Right atrium auricular region (tissue), 2 donors: ENCODE measurements around the gene FMNL2. TPM values are rescaled to one million over a fixed set of nuclear protein-coding genes. Genes with fewer than 3 reads are reported as not detected.

Experiments
- DNase-seq: peaks from one replicate; pipeline ENCODE4 v3.0.0-alpha.2; 2019; ENCODE audit warnings: low spot score
- H3K27ac ChIP-seq, 2 donors: fragments of 200-600 bp; sonication (generic); 1 replicate in 1 of 2; 2 replicates in 1 of 2; pipeline ENCODE4 v1.5.1; 2016 to 2019
- H3K27me3 ChIP-seq, 2 donors: fragments of 200-600 bp; sonication (generic); one replicate each; pipeline versions ENCODE4 v1.5.1 to v1.6.0; 2017 to 2019
- H3K36me3 ChIP-seq: fragments of 200-600 bp; sonication (generic); one replicate; pipeline ENCODE4 v1.5.1; 2016
- H3K4me1 ChIP-seq, 2 donors: fragments of 200-600 bp; sonication (generic); one replicate each; pipeline versions ENCODE4 v1.5.1 to v1.6.0; 2017 to 2019
- H3K4me3 ChIP-seq, 2 donors: fragments of 200-600 bp; sonication (generic); 1 replicate in 1 of 2; 2 replicates in 1 of 2; pipeline ENCODE4 v1.5.1; 2017 to 2019; ENCODE audit warnings: mild to moderate bottlenecking in 1 of 2, moderate library complexity in 1 of 2
- H3K9me3 ChIP-seq, 2 donors: fragments of 200-600 bp; sonication (generic); one replicate each; pipeline ENCODE4 v1.5.1; 2019
- total RNA-seq, 2 donors: library from RNA; depleted of rRNA; stranded (reverse); fragments of >200 nt; gene quantifications; one replicate each; pipeline ENCODE4 v1.1.0, GENCODE V29; 2016
- TF ChIP-seq, protein P1 (sequence below), 2 donors: fragments of 200-600 bp; sonication (generic); IDR thresholded peaks; one replicate each; pipeline ENCODE4 v1.5.1; 2019; ENCODE audit warnings: antibody characterized with exemption in 2 of 2

FMNL2 gene
- total RNA-seq, 2 donors from 2014 or later, result 6.0 to 11.5 TPM

- no peaks in the 10 kb centered on the region for H3K27me3 ChIP-seq
- H3K9me3 ChIP-seq, result no peaks in the 10 kb centered on the region
- no peaks in the 10 kb centered on the region for H3K4me1 ChIP-seq
- no peak overlapping the region for H3K27ac ChIP-seq
- no peak for DNase-seq
- H3K4me3 ChIP-seq, result no peak overlapping the region
- TF ChIP-seq, protein P1, sequence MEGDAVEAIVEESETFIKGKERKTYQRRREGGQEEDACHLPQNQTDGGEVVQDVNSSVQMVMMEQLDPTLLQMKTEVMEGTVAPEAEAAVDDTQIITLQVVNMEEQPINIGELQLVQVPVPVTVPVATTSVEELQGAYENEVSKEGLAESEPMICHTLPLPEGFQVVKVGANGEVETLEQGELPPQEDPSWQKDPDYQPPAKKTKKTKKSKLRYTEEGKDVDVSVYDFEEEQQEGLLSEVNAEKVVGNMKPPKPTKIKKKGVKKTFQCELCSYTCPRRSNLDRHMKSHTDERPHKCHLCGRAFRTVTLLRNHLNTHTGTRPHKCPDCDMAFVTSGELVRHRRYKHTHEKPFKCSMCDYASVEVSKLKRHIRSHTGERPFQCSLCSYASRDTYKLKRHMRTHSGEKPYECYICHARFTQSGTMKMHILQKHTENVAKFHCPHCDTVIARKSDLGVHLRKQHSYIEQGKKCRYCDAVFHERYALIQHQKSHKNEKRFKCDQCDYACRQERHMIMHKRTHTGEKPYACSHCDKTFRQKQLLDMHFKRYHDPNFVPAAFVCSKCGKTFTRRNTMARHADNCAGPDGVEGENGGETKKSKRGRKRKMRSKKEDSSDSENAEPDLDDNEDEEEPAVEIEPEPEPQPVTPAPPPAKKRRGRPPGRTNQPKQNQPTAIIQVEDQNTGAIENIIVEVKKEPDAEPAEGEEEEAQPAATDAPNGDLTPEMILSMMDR (IDR thresholded peaks at IDR 0.05), result no peak
- no peaks in the 10 kb centered on the region for H3K36me3 ChIP-seq
Observed at GRCh38 chr2:152458441-152458940, 123.5 kb downstream of the FMNL2 start.

DNA sequence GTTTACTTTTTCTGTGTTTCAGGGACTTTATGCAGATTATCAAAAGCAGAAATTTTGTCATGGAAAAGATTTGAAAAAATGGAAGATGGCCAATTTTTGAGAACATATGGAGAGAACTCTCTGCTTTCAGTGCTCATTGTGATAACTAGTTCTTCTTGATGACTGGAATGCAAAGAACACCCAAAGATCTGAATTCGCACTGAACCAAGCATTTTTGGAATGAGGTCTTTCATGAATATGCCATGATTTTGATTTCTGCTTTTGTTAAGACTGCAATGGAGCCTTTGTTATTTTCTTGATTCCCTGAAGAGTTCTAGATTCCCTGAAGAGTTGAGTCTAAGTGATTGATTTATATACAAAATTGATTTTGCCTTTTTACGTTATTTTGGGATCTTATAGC, 124.1 kb downstream of the FMNL2 start:
- H3K9me3 ChIP-seq, result no peaks in the 10 kb centered on the region
- H3K4me3 ChIP-seq, result no peak overlapping the region
- H3K27ac ChIP-seq, result no peak overlapping the region
- no peaks in the 10 kb centered on the region for H3K36me3 ChIP-seq
- DNase-seq, result no peak
- H3K27me3 ChIP-seq, result no peaks in the 10 kb centered on the region
- TF ChIP-seq, protein P1 (IDR thresholded peaks at IDR 0.05), result no peak
- no peaks in the 10 kb centered on the region for H3K4me1 ChIP-seq

GRCh38 chr2:152460567-152460966, 125.6 kb downstream of the FMNL2 start:
- Histone ChIP-seq H3K9me3 (no peaks in the 10 kb centered on the region), H3K27ac (no peak overlapping the region), H3K4me3 (no peak overlapping the region), H3K27me3 (no peaks in the 10 kb centered on the region), H3K36me3 (no peaks in the 10 kb centered on the region), H3K4me1 (peaks cover 0 to 14% of the 10 kb centered on the region in 2 donors)
- DNase-seq, result no peak
- TF ChIP-seq, protein P1 (IDR thresholded peaks at IDR 0.05), result no peak

- H3K27ac ChIP-seq, result no peak overlapping the region
- H3K4me1 ChIP-seq, result peaks cover 0 to 21% of the 10 kb centered on the region in 2 donors
- H3K4me3 ChIP-seq, result no peak overlapping the region
- DNase-seq, result no peak
- H3K9me3 ChIP-seq, result no peaks in the 10 kb centered on the region
- H3K27me3 ChIP-seq, result no peaks in the 10 kb centered on the region
- no peaks in the 10 kb centered on the region for H3K36me3 ChIP-seq
- TF ChIP-seq, protein P1 (IDR thresholded peaks at IDR 0.05), result no peak
Observed at GRCh38 chr2:152462120-152462519, 127.1 kb downstream of the FMNL2 start.

- H3K27ac ChIP-seq, result no peak overlapping the region
- H3K27me3 ChIP-seq, result no peaks in the 10 kb centered on the region
- no peaks in the 10 kb centered on the region for H3K9me3 ChIP-seq
- H3K4me3 ChIP-seq, result no peak overlapping the region
- H3K4me1 ChIP-seq, result peaks cover 0 to 28% of the 10 kb centered on the region in 2 donors
- H3K36me3 ChIP-seq, result no peaks in the 10 kb centered on the region
- TF ChIP-seq, protein P1 (IDR thresholded peaks at IDR 0.05), result no peak
- DNase-seq, result no peak
Observed at GRCh38 chr2:152462779-152463178, 127.8 kb downstream of the FMNL2 start.

DNA sequence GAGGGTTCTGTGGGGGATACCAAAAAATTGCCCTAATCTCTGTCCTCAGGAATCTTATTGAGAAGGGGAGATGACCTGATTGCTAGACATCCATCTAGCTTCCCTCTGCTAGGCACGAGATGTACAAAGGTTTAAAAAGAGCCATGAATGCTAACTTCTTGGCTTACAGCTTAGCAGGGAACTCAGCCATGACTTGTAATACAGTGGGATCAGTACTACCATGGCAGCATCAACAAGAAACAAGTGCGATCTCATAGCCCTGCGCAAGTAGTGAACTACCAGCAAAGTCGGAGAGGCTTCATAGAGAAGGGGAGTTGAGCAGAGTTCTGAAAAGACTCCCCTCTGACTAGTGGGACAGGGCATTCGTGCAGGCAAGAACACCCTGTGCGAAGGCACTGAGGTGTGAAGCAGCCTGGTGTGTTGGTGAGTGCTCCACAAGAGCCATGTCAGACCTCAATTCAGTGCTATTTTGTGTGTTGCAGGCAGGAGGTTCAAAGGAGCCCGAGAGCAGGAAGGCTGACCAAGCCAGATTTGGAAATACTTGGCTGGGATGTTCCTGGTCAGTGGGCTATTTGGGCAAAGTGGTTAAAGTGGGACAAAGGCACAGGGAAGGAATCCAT, 130.0 kb downstream of the FMNL2 start:
- H3K27ac ChIP-seq, result no peak overlapping the region
- no peak overlapping the region for H3K4me3 ChIP-seq
- H3K27me3 ChIP-seq, result no peaks in the 10 kb centered on the region
- peaks cover 0 to 40% of the 10 kb centered on the region in 2 donors for H3K4me1 ChIP-seq
- DNase-seq, result no peak
- TF ChIP-seq, protein P1 (IDR thresholded peaks at IDR 0.05), result no peak
- H3K9me3 ChIP-seq, result no peaks in the 10 kb centered on the region
- no peaks in the 10 kb centered on the region for H3K36me3 ChIP-seq
